Parathyroid adenoma (tissue), 2 donors: Measurements from ENCODE around the gene FAM20A.
A peak's percentile ranks its signal among the peaks of the same experiment; 100 is the strongest.
"Not testable (repeated sequence)": the region's sequence is repeated elsewhere in the genome, so short reads cannot be mapped to it uniquely, and the experiment has no call there.

Experiments used
- H2AFZ ChIP-seq: fragments of 300-600 bp; sonication (generic); one replicate; pipeline ENCODE4 v1.7.0; 2017; ENCODE audit warnings: antibody characterized with exemption, mild to moderate bottlenecking
- H3K27ac ChIP-seq: fragments of 300-600 bp; sonication (generic); one replicate; pipeline ENCODE4 v1.7.0; 2017
- H3K27me3 ChIP-seq: fragments of 300-600 bp; sonication (generic); one replicate; pipeline ENCODE4 v1.7.0; 2017; ENCODE audit warnings: low read length; ENCODE audit not compliant: control insufficient read depth, insufficient read depth
- H3K36me3 ChIP-seq: fragments of 300-600 bp; sonication (generic); one replicate; pipeline ENCODE4 v1.7.0; 2017; ENCODE audit warnings: low read length; ENCODE audit not compliant: control insufficient read depth, insufficient read depth
- H3K4me1 ChIP-seq: fragments of 300-600 bp; sonication (generic); one replicate; pipeline ENCODE4 v1.7.0; 2017; ENCODE audit warnings: control low read depth
- H3K4me2 ChIP-seq: fragments of 300-600 bp; sonication (generic); one replicate; pipeline ENCODE4 v1.7.0; 2017; ENCODE audit warnings: low read length
- H3K4me3 ChIP-seq: fragments of 300-600 bp; sonication (generic); one replicate; pipeline ENCODE4 v1.7.0; 2017; ENCODE audit warnings: low read depth, low read length
- H3K79me2 ChIP-seq: fragments of 300-600 bp; sonication (generic); one replicate; pipeline ENCODE4 v1.7.0; 2017; ENCODE audit warnings: control low read depth
- H3K9ac ChIP-seq: fragments of 300-600 bp; sonication (generic); one replicate; pipeline ENCODE4 v1.7.0; 2017; ENCODE audit warnings: mild to moderate bottlenecking
- H3K9me3 ChIP-seq: fragments of 300-600 bp; sonication (generic); one replicate; pipeline ENCODE4 v1.7.0; 2017; ENCODE audit warnings: low read length; ENCODE audit not compliant: control insufficient read depth
- TF ChIP-seq, protein P1 (sequence below): fragments of 300-600 bp; sonication (generic); IDR thresholded peaks from one replicate; pipeline ENCODE4 v1.7.0; 2017; ENCODE audit warnings: antibody characterized with exemption, mild to moderate bottlenecking
- donor health status: primary hyperparathyroidism.

Gene FAM20A

DNA sequence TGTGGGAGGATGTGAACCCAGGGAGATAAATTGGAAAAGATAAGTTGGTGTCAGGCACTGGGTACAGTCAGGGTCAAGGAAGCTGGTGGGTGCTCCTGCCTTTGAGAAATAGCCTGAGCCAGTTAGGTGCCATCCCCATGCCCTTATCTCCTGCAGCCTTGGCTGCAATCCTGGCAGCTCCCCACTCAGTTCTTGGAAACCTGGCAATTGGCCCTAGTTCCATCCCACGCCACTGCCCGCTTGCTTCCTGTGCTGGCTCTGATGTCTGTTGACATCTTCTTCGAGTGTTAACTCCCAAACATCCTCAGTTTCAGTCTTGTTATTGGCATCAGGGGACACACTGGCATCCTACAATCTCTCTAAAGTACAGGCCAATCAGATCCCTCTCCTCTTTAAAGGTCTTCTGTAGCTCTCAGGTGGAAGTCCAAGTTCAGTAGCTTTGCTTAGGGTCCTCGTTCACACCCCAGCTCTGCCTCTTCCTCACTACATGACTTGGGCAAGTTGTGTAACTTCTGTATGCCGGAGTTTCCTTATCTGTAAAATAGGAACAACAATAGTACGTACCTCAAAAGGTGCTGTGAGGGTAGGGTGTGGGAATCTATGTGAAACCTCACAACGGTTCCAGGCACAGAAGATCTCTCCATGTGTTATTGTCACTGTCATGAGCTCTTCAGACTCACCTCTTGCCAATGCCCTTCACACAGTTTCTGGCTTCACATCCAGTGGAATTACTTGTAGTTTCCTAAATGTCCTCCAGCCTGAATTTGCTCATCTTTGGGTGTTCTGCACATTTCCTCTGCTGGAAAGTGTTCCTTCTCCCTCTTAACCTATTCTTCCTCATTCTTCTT lies 102.5 kb downstream of the FAM20A start:
- peak overlapping the region; percentile 96 for H3K27ac ChIP-seq
- H3K27me3 ChIP-seq: no peaks in the 10 kb centered on the region
- H3K4me1 ChIP-seq: peaks cover 46% of the 10 kb centered on the region
- peak overlapping the region; percentile 26 for H3K4me3 ChIP-seq
- peak overlapping the region; percentile 60 for H3K4me2 ChIP-seq
- no peak overlapping the region for H3K9ac ChIP-seq
- H2AFZ ChIP-seq: peak overlapping the region; percentile 69
- H3K79me2 ChIP-seq: no peaks in the 10 kb centered on the region
- TF ChIP-seq, protein P1, sequence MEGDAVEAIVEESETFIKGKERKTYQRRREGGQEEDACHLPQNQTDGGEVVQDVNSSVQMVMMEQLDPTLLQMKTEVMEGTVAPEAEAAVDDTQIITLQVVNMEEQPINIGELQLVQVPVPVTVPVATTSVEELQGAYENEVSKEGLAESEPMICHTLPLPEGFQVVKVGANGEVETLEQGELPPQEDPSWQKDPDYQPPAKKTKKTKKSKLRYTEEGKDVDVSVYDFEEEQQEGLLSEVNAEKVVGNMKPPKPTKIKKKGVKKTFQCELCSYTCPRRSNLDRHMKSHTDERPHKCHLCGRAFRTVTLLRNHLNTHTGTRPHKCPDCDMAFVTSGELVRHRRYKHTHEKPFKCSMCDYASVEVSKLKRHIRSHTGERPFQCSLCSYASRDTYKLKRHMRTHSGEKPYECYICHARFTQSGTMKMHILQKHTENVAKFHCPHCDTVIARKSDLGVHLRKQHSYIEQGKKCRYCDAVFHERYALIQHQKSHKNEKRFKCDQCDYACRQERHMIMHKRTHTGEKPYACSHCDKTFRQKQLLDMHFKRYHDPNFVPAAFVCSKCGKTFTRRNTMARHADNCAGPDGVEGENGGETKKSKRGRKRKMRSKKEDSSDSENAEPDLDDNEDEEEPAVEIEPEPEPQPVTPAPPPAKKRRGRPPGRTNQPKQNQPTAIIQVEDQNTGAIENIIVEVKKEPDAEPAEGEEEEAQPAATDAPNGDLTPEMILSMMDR: no peak
- H3K36me3 ChIP-seq: no peaks in the 10 kb centered on the region
- H3K9me3 ChIP-seq: no peaks in the 10 kb centered on the region

DNA sequence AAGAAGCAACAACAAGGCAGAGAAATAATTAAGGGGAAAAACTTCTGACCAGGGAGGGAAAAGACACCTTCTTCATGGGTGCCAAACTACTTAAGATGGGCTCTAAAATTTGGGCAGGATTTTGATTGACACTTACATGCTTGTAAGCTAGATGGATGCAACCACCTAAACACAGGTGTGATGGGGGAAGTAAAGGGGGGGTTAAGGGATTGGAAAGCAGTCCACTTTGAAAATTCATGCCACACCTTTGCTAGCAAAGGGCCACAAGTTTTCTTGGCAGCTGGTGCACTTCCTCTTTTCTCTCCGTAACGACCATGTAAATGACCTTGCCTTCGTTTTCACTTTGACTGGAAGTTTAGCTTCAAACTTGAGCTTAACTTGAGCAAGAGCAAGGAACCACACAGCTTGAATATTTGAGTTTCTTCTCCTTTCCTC lies 103.3 kb downstream of the FAM20A start:
- Histone ChIP-seq H3K9me3 (no peaks in the 10 kb centered on the region), H3K79me2 (no peaks in the 10 kb centered on the region), H3K4me3 (peak overlapping the region; percentile 26), H3K9ac (no peak overlapping the region), H3K27me3 (no peaks in the 10 kb centered on the region), H3K27ac (peak overlapping the region; percentile 96), H2AFZ (peak overlapping the region; percentile 69), H3K4me1 (peaks cover 52% of the 10 kb centered on the region), H3K4me2 (peak overlapping the region; percentile 60), H3K36me3 (no peaks in the 10 kb centered on the region)
- TF ChIP-seq, protein P1: no peak

DNA sequence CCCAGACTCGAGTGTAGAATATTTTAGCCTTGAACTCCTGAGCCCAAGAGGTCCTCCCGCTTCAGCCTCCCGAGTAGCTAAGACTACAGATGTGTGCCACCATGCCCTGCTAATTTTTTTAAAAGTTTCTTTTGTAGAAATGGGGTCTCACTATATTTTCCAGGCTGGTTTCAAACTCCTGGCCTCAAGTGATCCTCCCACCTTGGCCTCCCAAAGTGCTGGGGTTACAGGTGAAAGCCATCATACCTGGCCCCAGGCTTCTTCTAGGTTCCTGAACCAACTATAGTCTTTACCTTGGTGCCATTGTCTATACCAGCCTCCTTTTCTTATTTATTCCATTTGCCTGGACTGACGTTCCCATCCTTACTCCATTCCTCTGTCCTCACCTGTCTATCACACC lies 106.1 kb downstream of the FAM20A start:
- Histone ChIP-seq H3K4me1 (peaks cover 66% of the 10 kb centered on the region), H3K27ac (peak overlapping the region; percentile 21), H3K9ac (no peak overlapping the region), H3K27me3 (no peaks in the 10 kb centered on the region), H3K79me2 (no peaks in the 10 kb centered on the region), H3K4me3 (no peak overlapping the region), H2AFZ (no peak overlapping the region), H3K9me3 (no peaks in the 10 kb centered on the region), H3K36me3 (no peaks in the 10 kb centered on the region), H3K4me2 (no peak overlapping the region)
- TF ChIP-seq, protein P1: no peak

DNA sequence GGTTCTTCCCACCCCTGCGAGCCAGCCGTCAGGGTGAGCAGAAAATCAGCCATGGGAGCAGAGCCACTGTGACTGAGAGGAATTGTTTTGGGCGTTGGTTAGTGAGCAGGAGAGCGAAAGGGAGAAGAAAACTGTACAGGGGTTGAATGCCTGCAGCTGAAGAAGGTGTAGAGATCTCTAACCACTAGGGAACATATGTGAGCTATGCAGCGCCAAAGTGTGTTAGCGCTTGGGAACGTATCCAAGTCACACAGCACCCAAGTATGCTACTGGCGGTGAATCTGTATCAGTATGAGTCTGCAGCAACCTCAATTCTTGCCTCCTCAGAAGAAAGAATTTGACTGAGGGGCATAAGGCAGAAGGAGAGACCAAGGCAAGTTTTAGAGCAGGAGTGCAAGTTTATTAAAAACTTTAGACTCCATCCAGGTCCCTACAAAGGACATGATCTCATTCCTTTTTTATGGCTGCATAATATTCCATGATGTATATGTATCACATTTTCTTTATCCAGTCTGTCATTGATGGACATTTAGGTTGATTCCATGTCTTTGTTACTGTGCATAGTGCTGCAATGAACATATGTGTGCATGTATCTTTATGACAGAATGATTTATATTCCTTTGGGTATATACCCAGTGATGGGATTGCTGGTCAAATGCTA lies 108.6 kb downstream of the FAM20A start:
- H3K79me2 ChIP-seq, H3K9me3 ChIP-seq, H3K36me3 ChIP-seq, H3K4me3 ChIP-seq, H3K27me3 ChIP-seq, H3K9ac ChIP-seq: not testable (repeated sequence)
- Histone ChIP-seq H3K27ac (peak overlapping the region; percentile 79), H2AFZ (peak overlapping the region; percentile 63), H3K4me1 (peaks cover 43% of the 10 kb centered on the region), H3K4me2 (peak overlapping the region; percentile 59)

DNA sequence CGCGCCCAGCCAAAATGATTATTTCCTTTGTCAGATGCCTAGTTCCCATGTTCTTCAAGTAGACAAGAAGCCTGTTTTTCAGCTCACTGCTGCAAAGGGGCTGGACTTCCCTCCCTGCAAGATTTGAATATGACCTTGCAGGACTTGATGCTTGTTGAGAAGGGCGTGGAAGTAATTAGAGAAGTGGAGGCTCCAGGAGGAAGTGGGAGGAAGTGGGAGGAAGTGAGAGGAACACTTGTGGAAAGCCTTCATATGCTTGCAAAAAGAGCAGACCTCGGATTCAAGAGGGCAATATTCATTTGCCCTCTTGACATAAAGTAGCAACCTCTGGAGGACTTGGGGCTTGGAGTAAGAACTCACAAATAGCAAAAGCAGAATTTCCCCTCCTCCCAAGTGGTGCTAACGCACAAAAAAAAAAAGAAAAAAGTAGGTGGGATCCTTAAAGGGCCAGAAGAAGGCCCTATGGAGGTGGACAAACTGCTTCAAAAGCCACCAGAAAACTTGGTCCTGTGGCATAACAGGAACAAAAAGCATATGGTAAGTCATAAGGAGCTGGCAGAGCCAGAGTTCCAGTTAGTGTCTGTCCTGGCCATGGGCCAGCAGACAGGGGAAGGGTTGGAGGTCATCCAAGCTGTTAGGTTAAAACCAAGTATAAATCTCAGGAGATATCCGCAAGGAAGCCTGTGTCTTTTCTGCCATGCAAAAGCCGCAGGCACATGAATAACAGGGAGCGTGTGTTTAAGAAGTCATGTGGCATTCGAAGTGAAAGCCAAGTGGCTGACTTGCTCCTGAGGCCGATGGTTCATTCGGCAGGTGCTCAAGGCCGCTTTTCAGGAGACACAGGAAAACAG lies 109.6 kb downstream of the FAM20A start:
- Histone ChIP-seq H2AFZ (peak overlapping the region; percentile 64), H3K27ac (peak overlapping the region; percentile 79), H3K4me1 (peaks cover 37% of the 10 kb centered on the region), H3K27me3 (no peaks in the 10 kb centered on the region), H3K36me3 (no peaks in the 10 kb centered on the region), H3K4me3 (no peak overlapping the region), H3K79me2 (no peaks in the 10 kb centered on the region), H3K9ac (no peak overlapping the region), H3K9me3 (no peaks in the 10 kb centered on the region), H3K4me2 (peak overlapping the region; percentile 59)
- TF ChIP-seq, protein P1: no peak
